GM23248 (cell line): Measurements from ENCODE around the gene PIM1. TPM values are rescaled to one million over a fixed set of nuclear protein-coding genes. Genes with fewer than 3 reads are reported as not detected.

Experiments used
- DNase-seq: peaks from one replicate; pipeline ENCODE4 v3.0.0-alpha.2; 2015
- H2AFZ ChIP-seq: fragments of 200-600 bp; sonication (generic); 2 replicates; pipeline ENCODE4 v1.6.1; 2016; ENCODE audit warnings: antibody characterized with exemption
- H3F3A ChIP-seq: fragments of 200-600 bp; sonication (generic); 2 replicates; pipeline ENCODE4 v1.6.1; 2016; ENCODE audit warnings: mild to moderate bottlenecking, antibody characterized with exemption, mixed run types; ENCODE audit not compliant: insufficient read depth
- H3K27ac ChIP-seq: fragments of 200-600 bp; sonication (generic); 2 replicates; pipeline ENCODE4 v1.5.1; 2016; ENCODE audit warnings: mild to moderate bottlenecking
- H3K27me3 ChIP-seq: fragments of 200-600 bp; sonication (generic); replicated peaks from 2 replicates; pipeline ENCODE4 v1.6.1; 2016; ENCODE audit warnings: mild to moderate bottlenecking; ENCODE audit not compliant: insufficient read depth
- H3K36me3 ChIP-seq: fragments of 200-600 bp; sonication (generic); 2 replicates; pipeline ENCODE4 v1.6.1; 2016; ENCODE audit warnings: low read depth, mild to moderate bottlenecking
- H3K4me1 ChIP-seq: fragments of 200-600 bp; sonication (generic); 2 replicates; pipeline ENCODE4 v1.6.1; 2016; ENCODE audit warnings: mild to moderate bottlenecking; ENCODE audit not compliant: insufficient read depth
- H3K4me2 ChIP-seq: fragments of 200-600 bp; sonication (generic); one replicate; pipeline ENCODE4 v1.6.1; 2016; ENCODE audit warnings: mild to moderate bottlenecking; ENCODE audit not compliant: unreplicated experiment
- H3K4me3 ChIP-seq: fragments of 200-600 bp; sonication (generic); 2 replicates; pipeline ENCODE4 v1.5.1; 2016; ENCODE audit warnings: mild to moderate bottlenecking
- H3K79me2 ChIP-seq: fragments of 200-600 bp; sonication (generic); 2 replicates; pipeline ENCODE4 v1.6.1; 2016; ENCODE audit warnings: mild to moderate bottlenecking; ENCODE audit not compliant: insufficient read depth
- H3K9ac ChIP-seq: fragments of 200-600 bp; sonication (generic); 2 replicates; pipeline ENCODE4 v1.6.1; 2016; ENCODE audit warnings: mild to moderate bottlenecking
- H3K9me2 ChIP-seq: fragments of 200-600 bp; sonication (generic); 2 replicates; pipeline ENCODE4 v1.6.1; 2016; ENCODE audit warnings: mixed run types, mild to moderate bottlenecking, moderate library complexity; ENCODE audit not compliant: insufficient read depth
- H3K9me3 ChIP-seq: fragments of 200-600 bp; sonication (generic); one replicate; pipeline ENCODE4 v1.6.1; 2017; ENCODE audit warnings: low read depth
- H4K20me1 ChIP-seq: fragments of 200-600 bp; sonication (generic); 2 replicates; pipeline ENCODE4 v1.6.0; 2016; ENCODE audit not compliant: insufficient read depth
- EZH2 ChIP-seq: fragments of 200-600 bp; sonication (generic); IDR thresholded peaks from 2 replicates; pipeline ENCODE4 v1.6.1; 2018; ENCODE audit warnings: antibody characterized with exemption, mild to moderate bottlenecking; ENCODE audit not compliant: insufficient read depth, poor library complexity, severe bottlenecking
- EZH2phosphoT487 ChIP-seq: fragments of 200-600 bp; sonication (generic); IDR thresholded peaks from 2 replicates; pipeline ENCODE4 v1.6.1; 2018; ENCODE audit warnings: antibody characterized with exemption, moderate library complexity, mild to moderate bottlenecking, low read depth; ENCODE audit not compliant: insufficient read depth
- WGBS, 2 experiments: methylation state at CpG; one replicate each; pipeline ENCODE4 v1.1.6; 2015 to 2017; ENCODE audit warnings: low lambda C conversion rate in 2 of 2, low coverage in 1 of 2; ENCODE audit errors: missing lambda C conversion rate in 2 of 2; 5-methylcytosine and 5-hydroxymethylcytosine counted together
- in situ Hi-C: fragments of 300-500 bp; cut with MboI; formaldehyde crosslinking; loops from 2 replicates; pipeline ENCODE4 v1.15.0; 2020
- polyA plus RNA-seq: library from polyadenylated mRNA; unstranded; fragments of >200 nt; fragmentation: Nextera tagmentation; extraction: Ambion mirVana; gene quantifications from 2 replicates; pipeline ENCODE4 v1.2.1, GENCODE V29; 2016
- total RNA-seq: library from RNA; depleted of rRNA; stranded (reverse); fragments of >200 nt; shearing (Covaris generic); gene quantifications from 2 replicates; pipeline ENCODE4 v1.2.3, GENCODE V29; 2014

PIM1 gene
- total and polyA plus RNA-seq, 2 experiments from 2014 or later = 12.0 to 15.5 TPM

GRCh38 chr6:37205997-37206340, 36.0 kb downstream of the PIM1 start:
- Histone ChIP-seq H3K79me2 (no peaks in the 10 kb centered on the region), H3K36me3 (no peaks in the 10 kb centered on the region), H3K27ac (no peak overlapping the region), H3K9me3 (no peaks in the 10 kb centered on the region), H3K4me2 (no peak overlapping the region), H3K9ac (no peak overlapping the region), H4K20me1 (no peaks in the 10 kb centered on the region; the same call in 1 of the 2 replicates), H3F3A (no peaks in the 10 kb centered on the region), H3K4me1 (0 out of 2 replicates have a peak, but pooled peaks cover 6% of the 10 kb centered on the region), H3K9me2 (no peaks in the 10 kb centered on the region), H3K4me3 (no peak overlapping the region), H2AFZ (no peak overlapping the region), H3K27me3 (no peaks in the 10 kb centered on the region)
- in situ Hi-C loops = loop anchor here (25.0 kb wide), 1 partner anchor 319 kb away; the partner anchor contains the start of gene C6orf89
- 87 to 91% methylated on average over 4 of the region's 4 CpGs for WGBS, 2 experiments
- TF ChIP-seq EZH2 (no peak), EZH2phosphoT487 (no peak)
- DNase-seq = no peak

- in situ Hi-C loops = loop anchor here (25.0 kb wide), 1 partner anchor 319 kb away; the partner anchor contains the start of gene C6orf89
- 88 to 90% methylated on average over 9 of the region's 9 CpGs for WGBS, 2 experiments
- no peaks in the 10 kb centered on the region; the same call in 1 of the 2 replicates for H4K20me1 ChIP-seq
Observed at GRCh38 chr6:37206622-37207021, 36.7 kb downstream of the PIM1 start.

GRCh38 chr6:37207903-37208456, 38.0 kb downstream of the PIM1 start:
- H3K4me3 ChIP-seq = no peak overlapping the region
- H3K79me2 ChIP-seq = no peaks in the 10 kb centered on the region
- no peak overlapping the region for H3K4me2 ChIP-seq
- H3K9me2 ChIP-seq = no peaks in the 10 kb centered on the region
- H3K27me3 ChIP-seq = no peaks in the 10 kb centered on the region
- no peak overlapping the region for H2AFZ ChIP-seq
- TF ChIP-seq EZH2phosphoT487 (no peak), EZH2 (no peak)
- H3K4me1 ChIP-seq = 0 out of 2 replicates have a peak, but pooled peaks cover 6% of the 10 kb centered on the region
- peak; percentile 76 for DNase-seq
- in situ Hi-C loops = loop anchor here (25.0 kb wide), 1 partner anchor 321 kb away; the partner anchor contains the start of gene C6orf89
- no peaks in the 10 kb centered on the region for H3K9me3 ChIP-seq
- H3K9ac ChIP-seq = no peak overlapping the region
- H3F3A ChIP-seq = no peaks in the 10 kb centered on the region
- 34 to 37% methylated on average over 7 of the region's 7 CpGs for WGBS, 2 experiments
- no peaks in the 10 kb centered on the region for H3K36me3 ChIP-seq
- no peak overlapping the region for H3K27ac ChIP-seq
- no peaks in the 10 kb centered on the region; the same call in 1 of the 2 replicates for H4K20me1 ChIP-seq

More at GRCh38 chr6:37206622-37207021, 36.7 kb downstream of the PIM1 start:
- no peak for TF ChIP-seq EZH2
- no peak for TF ChIP-seq EZH2phosphoT487
- H3K27me3 ChIP-seq = no peaks in the 10 kb centered on the region
- H2AFZ ChIP-seq = no peak overlapping the region
- no peak for DNase-seq
- no peak overlapping the region for H3K27ac ChIP-seq
- H3F3A ChIP-seq = no peaks in the 10 kb centered on the region
- H3K4me1 ChIP-seq = 0 out of 2 replicates have a peak, but pooled peaks cover 6% of the 10 kb centered on the region
- no peaks in the 10 kb centered on the region for H3K36me3 ChIP-seq
- H3K9ac ChIP-seq = no peak overlapping the region
- no peaks in the 10 kb centered on the region for H3K79me2 ChIP-seq
- no peak overlapping the region for H3K4me3 ChIP-seq
- no peak overlapping the region for H3K4me2 ChIP-seq
- H3K9me3 ChIP-seq = no peaks in the 10 kb centered on the region
- H3K9me2 ChIP-seq = no peaks in the 10 kb centered on the region

- in situ Hi-C loops = loop anchor here (25.0 kb wide), 1 partner anchor 321 kb away; the partner anchor contains the start of gene C6orf89
- WGBS, 2 experiments = 78 to 85% methylated on average over 7 of the region's 7 CpGs
Observed at GRCh38 chr6:37208793-37209192, 38.8 kb downstream of the PIM1 start.

More at GRCh38 chr6:37208793-37209192, 38.8 kb downstream of the PIM1 start:
- no peak overlapping the region for H3K4me3 ChIP-seq
- no peaks in the 10 kb centered on the region; the same call in 1 of the 2 replicates for H4K20me1 ChIP-seq
- no peaks in the 10 kb centered on the region for H3K9me3 ChIP-seq
- 0 out of 2 replicates have a peak, but pooled peaks cover 6% of the 10 kb centered on the region for H3K4me1 ChIP-seq
- no peaks in the 10 kb centered on the region for H3K79me2 ChIP-seq
- H3F3A ChIP-seq = no peaks in the 10 kb centered on the region
- no peak overlapping the region for H3K9ac ChIP-seq
- no peak overlapping the region for H3K27ac ChIP-seq
- no peaks in the 10 kb centered on the region for H3K9me2 ChIP-seq
- H3K27me3 ChIP-seq = no peaks in the 10 kb centered on the region
- H2AFZ ChIP-seq = no peak overlapping the region
- H3K36me3 ChIP-seq = no peaks in the 10 kb centered on the region
- no peak for DNase-seq
- TF ChIP-seq EZH2 = no peak
- no peak for TF ChIP-seq EZH2phosphoT487
- H3K4me2 ChIP-seq = no peak overlapping the region
